ENCODE measurements around the gene KRT8.
"Not testable (repeated sequence)": the region's sequence is repeated elsewhere in the genome, so short reads cannot be mapped to it uniquely, and the experiment has no call there.

The KRT8 gene

DNA sequence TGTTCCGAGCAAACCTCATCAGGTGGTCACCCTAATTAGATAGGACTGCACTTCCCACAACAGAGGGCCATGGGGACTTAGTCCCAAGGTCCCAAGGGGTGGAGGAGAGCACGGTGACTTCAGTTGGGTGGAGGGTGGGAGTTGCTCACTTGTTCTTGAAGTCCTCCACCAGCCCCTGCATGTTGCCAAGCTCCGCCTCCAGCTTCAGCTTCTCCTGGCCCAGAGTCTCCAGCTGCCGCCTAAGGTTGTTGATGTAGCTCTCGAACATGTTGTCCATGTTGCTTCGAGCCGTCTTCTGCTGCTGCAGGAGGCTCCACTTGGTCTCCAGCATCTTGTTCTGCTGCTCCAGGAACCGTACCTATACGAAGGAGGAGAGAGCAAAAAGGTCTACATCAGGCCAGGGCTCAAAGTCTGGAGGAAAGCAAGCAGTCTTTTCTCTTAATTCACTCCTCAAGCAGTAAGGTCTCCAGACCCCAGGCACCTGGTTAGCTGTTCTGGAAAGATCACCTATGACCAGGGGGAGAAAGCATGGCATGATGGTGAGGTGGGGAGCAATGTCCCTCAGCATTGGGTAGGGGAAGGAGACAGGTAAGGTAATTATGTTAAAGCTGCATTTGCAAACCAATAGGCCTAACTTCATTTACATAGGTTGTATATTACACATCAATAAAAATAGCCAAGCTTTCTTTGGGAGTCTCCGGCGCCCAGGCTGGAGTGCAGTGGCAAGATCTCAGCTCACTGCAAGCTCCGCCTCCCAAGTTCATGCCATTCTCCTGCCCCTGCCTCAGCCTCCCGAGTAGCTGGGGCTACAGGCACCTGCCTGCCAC, 2.9 kb downstream of the KRT8 start:
- no peak for DNase-seq (ENCODE audit: low read depth in 2 of 2)

DNA sequence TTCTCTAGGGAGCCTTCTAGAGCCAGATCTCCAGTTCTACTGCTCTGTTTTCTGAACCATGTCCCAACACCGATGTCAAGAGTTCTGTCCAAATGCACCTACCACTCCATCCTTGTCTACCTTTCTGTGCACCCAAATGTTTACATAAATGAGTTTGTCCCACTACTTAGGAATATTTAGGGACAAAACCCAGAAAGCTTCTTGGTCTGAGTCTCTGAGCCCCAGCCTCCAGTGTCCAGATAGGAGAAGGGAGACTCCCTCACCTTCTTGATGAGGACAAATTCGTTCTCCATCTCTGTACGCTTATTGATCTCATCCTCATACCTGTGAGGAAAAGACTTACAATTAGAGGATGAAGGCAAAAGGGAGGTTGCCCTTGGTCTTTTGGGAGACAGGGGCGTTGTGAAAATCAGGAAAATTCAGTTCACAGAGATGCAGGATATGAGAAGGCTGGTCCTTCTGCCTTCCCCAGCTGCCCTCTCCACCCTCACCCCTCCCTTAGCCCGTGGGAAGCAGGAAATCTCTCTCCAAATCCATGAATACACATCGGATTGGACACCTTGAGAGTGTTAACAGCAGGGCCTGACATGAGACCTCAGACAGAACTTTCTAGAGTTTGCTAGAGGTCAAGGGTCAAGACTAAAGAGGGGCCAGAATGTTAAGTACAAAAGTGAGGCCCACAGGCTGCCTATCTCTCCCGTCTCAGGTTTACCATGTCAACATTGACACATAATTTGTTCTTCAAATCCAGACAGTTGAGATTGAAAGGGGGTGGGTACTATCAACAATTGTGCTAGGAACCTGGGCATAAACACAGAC, 3.8 kb downstream of the KRT8 start:
- DNase-seq (ENCODE audit: low read depth in 2 of 2), result no peak

DNA sequence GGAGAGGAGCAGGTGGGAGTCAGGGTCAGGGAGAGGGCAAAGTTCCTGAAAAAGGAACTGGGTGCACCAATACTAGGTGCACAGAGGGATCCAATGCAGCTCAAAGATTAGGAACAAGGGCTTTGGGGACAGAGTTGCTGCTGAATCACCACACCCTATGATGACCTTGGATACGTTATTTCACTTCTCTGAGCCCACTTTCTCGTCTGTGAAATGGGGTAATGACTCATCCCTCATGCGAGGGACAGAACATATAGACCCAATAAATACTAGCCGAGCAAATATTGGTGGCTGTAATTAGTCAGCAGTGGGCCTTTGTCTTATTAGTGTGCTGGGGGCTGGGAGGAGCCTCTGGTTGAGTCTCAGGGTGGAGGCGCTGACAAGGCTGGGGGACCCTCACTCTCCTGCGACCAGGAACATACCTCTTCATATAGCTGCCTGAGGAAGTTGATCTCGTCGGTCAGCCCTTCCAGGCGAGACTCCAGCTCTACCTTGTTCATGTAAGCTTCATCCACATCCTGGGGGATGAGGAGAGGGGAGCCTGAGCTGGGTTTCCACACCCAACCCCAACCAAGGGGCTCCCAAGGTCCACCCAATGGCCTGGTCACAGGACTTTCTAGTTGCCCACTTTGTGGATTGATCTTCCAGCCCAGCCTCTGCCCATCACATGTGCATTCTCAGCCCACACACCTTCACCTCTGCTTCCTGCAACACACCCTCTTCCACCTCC, 4.5 kb downstream of the KRT8 start:
- no peak for DNase-seq (ENCODE audit: low read depth in 2 of 2)

DNA sequence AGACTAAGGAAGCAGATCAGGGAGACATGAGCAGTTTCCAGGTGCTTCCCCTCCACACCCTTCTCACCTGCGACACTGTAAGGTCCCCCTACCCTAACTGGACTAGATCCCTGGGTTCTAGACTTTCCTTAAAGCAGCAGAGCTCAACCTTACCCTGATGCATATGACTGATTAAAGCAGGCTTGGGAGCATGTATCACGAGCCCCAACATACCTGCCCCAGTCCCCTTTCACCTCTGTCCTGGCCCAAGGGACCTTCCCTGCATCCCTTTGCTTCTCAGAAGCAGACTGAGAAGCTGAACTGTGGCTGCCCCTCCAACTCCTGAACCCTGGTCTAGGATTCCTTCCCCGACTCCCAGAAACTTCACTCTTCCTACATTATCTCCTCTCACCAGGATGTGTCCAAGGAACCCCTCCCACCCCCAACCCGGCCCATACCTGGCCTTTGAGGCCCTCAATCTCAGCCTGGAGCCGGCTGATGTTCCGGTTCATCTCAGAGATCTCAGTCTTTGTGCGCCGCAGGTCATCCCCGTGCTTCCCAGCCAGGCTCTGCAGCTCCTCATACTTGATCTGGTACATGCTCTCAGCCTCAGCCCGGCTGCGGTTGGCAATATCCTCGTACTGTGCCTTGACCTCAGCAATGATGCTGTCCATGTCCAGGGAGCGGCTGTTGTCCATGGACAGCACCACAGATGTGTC, 5.4 kb downstream of the KRT8 start:
- DNase-seq (ENCODE audit: low read depth in 2 of 2), result no peak

DNA sequence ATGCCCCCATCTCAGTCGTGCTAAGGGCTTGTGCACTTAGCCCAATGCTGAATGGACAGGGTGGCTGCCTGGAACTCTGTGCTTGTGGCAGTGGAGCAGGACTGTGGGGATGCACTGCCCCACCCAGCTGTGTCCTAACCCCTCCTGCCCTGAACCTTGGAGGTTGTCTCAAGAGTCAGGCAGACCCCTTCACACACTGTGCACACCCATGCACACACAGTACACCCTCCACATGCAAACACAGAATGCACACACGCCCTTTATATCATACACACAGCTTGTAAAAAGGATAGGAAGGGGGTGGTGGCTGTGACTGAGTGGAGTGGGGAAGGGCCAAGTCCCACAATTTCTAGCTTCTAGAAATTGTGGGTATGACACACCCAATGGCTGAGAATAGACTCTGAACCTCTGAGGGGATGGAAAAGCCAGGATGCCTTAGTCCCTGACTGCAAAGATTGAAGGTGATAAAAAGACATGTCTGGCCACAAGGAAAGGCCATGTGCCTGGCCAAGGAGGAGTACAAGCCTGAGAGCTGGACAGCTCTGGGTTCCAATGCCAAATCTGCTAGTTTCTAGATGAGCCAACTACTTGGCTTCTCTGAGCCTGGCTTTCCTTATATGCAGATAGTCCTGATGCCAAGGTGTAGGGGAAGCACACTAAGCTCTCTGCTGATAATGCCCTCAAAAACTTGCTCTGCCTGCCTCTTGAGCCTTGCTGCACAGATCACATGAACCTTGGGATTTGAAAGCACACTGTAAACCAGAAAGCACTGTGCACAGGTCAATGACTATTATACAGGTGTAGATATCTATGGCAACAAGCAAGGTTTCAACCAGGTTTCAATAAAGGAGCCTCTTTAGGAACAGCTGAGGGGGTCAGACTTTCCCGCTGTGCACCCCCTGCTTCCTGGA, 8.4 kb downstream of the KRT8 start:
- DNase-seq (ENCODE audit: low read depth in 2 of 2), result no peak

DNA sequence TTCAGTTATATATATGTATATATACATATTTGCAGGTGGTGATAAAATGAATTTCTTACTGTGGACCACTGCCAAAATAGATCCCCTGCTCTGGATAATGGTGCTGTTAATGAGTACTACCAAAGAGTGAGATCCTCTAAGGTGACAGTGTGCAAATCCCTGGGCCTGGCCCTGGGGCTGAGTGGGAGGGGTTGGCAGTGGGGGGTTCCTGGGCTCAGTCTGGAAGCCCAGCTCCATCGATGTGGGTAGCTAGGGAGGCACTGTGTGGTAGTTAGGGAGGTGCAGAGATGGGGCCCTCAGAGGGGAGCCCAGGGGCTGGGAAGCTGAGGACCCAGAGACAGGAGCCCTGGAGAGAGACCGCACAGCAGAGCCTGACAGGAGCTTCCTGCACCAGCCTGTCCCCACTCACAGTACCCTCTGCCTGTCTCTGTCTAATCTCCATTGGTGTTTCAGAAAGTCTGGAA, 9.1 kb downstream of the KRT8 start:
- no peak for DNase-seq (ENCODE audit: low read depth in 2 of 2)

DNA sequence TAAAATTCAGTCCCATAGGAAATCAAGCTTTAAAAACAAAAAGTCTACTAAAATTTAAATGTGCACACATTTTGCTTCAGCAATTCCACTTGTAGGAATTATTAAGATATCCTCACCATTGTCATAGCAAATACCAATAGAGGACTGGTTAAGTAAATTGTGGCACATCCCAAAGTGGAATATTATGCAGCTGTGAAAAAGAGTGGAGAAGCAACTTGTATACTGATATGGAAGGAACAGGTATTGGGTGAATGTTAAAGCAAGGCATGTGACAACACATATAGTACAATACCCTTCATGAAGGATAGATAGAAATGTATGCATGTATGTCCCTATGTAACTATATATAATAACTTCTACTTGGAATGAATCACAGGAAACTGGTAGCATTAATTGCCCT, 11.9 kb downstream of the KRT8 start:
- DNase-seq (ENCODE audit: low read depth in 2 of 2), result no peak

DNA sequence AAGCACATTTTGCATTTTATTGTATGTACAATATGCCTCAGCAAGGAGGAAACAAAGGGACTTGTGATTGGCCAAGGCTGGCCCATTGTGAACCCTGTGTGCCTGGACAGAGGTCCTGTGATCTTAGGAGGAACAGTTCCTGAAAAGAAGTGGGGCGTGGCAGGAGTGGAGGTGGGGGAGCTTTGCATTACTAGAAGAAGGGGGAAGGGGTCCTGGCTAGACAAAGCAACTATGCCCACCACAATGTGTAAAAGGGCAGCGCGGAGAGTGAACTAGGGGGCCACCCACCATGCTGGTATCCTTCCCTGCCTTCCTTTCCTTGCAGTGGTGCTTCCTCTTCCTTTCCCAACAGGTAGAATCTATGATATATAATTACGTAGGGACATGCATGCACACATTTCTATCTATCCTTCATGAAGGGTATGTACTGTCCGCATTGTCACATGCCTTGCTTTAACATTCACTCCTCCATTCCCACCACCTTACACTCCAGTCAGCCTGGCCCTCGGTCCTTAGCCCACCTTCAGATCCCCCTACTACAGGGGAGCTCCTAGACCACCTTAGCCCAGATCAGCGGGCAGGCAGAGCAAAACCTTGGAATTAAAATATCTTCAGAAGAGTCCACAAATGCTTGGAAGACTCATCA, 12.5 kb downstream of the KRT8 start:
- no peak for DNase-seq (ENCODE audit: low read depth in 2 of 2)

DNA sequence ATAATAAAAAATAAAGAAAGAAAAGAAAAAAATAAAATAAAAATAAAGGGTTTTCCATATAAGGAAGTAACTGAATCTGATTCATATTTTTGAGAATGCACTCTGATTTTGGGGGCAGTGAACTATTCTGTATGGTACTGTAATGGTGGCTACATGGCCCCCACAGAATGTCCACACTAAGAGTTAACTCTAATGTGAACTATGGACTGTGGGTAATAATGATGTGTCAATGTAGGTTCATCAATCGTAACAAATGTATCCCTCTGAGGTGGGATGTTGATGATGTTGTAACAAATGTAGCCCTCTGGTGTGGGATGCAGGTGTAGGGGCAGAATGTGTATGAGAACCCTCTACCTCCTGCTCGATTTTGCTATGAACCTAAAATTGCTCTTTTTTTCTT, 13.8 kb downstream of the KRT8 start:
- no peak for DNase-seq (ENCODE audit: low read depth in 2 of 2)

DNA sequence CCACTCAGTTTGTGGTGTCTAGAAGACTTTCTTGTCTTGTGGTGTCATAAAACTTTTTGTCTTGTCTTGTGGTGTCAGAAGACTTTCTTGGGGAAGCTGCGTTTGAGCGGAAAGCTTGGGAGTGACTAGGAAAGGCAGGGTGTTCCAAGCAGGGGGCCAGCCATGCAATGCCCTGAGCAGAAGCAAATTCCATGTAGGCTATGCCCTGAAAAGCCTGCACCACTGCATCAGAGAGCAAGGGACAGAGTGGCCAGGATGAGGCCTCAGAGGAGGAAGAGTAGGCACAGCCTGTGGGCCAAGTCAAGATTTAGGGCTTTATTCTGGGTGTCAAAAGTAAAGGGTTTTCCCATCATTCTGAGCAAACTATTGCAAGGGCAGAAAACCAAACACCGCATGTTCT, 14.5 kb downstream of the KRT8 start:
- no peak for DNase-seq (ENCODE audit: low read depth in 2 of 2)

DNA sequence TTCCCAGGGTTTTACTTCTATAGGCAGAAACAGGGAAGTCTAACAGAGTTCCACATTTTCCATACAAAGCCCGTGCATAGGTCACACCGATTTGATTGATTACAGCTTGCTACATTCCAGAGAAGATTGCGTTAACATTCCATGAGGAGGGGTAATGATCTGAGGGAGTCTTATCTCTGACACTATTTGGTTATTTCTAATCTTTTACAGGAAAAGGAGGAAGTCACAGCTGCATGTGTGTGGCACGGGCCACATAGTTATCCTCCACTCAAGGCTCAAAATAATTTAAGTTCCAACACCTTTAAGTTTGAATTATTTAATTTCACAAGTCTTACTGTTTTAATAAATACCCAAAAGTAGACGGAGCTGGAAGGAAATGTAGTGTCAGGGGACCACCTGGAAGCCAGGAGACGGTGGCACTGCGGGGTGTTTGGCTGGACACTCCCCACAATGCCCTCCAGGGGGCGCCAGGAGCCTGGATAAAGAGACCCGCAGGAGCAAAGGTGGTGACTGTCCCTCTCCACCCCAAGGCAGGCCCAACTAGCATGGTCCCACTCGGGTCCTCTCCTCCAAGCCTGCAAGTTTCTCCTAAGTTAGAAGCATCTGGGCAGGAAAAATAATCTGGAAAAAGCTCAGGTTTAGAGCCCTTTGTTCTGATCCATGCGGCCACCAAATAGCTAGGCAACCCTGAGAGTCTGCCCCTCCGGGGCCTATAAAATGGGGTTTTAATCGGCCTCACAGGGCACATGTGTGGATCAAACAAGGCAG, 20.2 kb downstream of the KRT8 start:
- peak; percentile 68 to 79 for DNase-seq (ENCODE audit: low read depth in 2 of 2)

DNA sequence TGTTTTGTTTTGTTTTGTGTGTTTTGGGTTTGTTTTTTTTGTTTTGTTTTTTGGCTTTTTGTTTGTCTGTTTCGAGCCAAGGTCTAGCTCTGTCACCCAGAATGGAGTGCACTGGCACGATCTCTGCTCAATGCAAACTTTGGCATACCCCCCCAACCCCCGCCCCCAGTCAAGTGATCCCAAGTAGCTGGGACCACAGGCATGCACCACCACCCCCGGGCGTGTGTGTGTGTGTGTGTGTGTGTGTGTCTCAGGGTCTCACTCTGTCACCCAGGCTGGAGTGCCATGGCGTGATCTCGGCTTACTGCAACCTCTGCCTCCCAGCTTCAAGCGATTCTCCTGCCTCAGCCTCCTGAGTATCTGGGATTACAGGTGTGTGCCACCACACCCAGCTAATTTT, 24.4 kb downstream of the KRT8 start:
- not testable (repeated sequence) for DNase-seq (ENCODE audit: low read depth in 2 of 2)

DNA sequence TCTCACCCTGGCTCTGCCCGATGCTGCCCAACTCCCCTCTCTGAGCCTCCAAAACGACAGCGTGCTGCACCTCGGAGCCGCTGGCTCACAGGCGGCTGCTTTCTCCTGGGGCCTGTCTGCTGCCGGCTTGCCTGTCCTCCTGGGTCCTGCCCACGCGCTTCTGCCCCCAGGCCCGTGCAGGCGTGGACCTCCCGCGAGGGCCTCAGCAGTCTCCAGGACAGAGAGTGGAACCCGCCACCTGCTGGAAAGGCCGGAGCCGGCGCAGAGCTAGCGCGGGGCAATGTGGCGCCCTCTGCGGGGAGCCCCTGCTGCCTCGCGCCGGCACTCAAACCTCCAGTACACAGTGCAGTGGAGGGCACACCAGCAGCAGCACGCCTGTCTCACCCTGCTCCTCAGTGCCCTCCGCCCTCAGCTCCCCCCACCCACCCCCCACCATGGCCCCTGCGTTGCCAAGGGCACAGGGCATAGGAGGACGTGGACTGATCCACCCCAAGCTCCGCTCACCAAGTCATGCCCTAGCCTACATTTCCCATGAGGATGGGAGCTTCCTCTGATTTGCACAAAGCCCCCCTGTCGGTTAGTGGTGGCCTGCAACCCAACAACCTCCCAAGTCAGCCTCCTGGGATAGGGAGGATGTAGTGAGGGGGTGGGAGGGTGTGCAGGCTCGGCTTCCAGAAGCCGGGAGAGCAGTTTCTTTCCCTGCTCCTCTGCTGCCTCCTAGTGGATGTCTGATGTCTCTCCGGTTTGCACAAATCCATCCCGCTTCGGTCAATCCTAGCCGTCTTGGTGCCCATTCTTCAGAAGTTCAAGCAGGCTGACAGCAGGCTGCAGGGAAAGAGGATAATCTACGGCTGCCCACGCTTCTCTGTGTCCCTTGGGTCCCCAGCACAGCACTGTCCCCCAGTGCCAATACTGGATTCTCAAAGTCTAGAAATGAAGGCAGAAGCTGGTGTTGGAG, 25.2 kb downstream of the KRT8 start:
- peak; percentile 58 for DNase-seq (ENCODE audit: low read depth in 2 of 2)

DNA sequence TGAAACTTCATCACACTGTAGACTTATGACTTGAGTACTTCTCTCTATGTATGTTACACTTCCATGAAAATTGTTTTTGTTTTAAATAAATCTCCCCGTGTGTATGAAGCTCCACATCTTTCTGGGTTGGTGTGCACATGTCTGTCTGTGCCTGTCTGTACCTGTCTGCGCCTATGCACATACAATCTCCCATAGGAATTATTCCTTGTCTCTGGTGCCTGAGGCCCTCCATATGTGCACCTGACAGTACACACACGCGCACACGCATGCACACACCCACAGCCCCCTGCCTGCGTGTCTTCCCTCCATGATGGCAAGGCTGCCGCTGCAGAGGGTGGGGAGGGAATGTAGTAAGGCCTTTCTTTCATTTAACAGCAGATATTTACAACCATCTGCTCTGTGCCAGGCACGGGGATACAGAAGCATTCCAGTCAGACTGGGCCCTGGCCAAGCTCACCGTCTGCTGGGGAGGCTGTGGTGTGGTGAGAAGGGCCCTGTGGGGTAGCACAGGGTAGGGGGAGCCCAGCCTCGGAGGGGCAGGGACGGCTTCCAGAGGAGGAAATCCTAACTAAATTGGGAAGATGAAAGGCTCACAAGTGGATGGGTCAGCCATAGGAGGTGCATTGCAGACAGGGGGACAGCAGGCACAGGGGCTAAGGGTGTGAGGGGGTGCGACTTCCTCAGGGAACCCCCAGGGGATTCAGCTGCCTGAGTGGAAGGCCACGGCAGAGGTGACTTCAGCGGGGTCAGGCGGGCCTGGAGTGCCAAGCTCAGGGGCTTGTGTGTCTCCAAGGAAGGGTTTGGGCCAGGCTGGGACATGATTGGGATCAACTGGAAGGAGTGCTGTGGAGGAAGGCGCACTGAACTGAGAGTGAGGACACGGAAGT, 26.1 kb downstream of the KRT8 start:
- no peak for DNase-seq (ENCODE audit: low read depth in 2 of 2)

DNA sequence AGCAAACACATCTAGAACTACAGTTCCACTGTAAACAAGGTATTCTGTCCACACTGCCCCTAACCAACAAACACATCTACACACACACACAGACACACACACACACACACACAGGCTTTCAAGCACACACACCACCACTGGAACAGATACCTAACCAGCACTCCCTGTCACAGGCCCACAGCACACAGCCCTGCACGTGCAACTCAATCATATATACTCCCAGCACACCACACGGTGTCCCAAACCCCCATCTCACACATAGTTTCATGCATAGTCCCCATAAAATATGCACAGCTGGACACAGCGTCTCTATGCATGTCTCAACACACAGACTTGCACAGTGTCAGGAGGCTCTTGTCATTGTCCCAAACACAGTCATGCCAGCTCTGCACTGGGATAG, 27.6 kb downstream of the KRT8 start:
- DNase-seq (ENCODE audit: low read depth in 2 of 2), result no peak

DNA sequence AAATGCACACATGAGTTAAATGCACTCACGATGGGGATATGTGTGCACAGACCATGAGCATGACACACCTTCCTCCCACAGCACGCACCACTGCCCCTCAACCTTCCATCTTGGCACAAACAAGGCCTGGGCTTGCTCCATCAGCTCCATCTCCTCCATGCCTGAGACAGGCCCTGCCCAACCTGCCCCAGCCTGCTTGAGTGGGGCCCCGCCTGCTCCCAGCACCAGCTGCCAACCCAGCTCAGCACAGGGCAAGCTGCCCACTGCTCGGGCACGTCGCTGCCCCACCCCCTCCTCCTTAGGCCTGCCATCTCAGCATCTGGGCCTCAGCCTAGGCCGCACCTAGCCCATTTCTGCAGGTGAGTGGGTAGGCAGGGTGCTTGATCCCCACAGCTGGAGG, 28.5 kb downstream of the KRT8 start:
- DNase-seq (ENCODE audit: low read depth in 2 of 2), result no peak

All from activated CD4-positive, alpha-beta T cell treated with anti-CD3 and anti-CD28 coated beads for 24 hours (primary cell).